Middle frontal gyrus (tissue), 1 donor: ENCODE measurements around the gene GOLGA8T.
"Not testable (repeated sequence)": the region's sequence is repeated elsewhere in the genome, so short reads cannot be mapped to it uniquely, and the experiment has no call there.

Experiments
- DNase-seq: peaks from one replicate; pipeline ENCODE4 v3.0.0-alpha.2; 2015; ENCODE audit warnings: low spot score; ENCODE audit errors: extremely low spot score

Gene GOLGA8T

DNA sequence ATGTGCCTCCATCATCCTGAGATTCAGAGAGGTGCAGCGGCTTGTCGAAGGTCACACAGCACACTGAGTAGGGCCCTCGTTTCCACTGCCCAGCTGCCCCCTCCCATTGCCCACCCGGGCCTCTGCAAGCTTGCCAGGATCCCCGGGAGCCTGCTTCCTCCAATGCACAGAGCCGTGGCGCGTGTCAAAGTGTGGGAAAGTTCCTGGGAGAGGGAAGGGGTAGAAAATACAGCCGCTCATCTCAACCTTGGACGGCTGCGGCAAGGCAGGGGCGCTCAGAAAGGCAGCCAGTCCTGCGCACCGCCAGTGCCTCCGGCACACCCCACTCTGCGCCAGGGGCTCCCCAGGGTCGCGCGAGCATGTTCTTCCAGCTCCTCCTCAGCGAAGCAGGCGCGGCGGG, 56.3 kb downstream of the GOLGA8T start:
- not testable (repeated sequence) for DNase-seq

DNA sequence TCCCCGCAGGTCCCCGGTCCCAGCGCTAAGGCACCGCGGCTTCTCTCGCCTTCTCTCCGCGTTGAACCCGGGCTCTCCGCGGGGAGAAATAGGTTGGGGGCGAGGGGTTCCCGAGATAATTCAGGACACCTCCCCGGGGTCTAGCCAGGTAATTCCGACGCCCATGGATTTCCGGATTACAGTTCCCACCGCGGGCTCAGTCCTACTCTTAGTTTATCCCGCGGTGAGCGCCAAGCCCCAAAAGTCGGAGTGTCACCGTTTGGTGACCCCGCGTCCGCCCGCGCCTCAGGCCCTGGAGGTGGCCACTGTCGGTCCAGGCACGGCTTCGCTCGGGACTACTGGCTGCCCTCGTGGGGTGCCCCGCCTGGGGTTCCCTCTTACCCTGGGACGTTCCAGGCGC, 56.8 kb downstream of the GOLGA8T start:
- DNase-seq = not testable (repeated sequence)

DNA sequence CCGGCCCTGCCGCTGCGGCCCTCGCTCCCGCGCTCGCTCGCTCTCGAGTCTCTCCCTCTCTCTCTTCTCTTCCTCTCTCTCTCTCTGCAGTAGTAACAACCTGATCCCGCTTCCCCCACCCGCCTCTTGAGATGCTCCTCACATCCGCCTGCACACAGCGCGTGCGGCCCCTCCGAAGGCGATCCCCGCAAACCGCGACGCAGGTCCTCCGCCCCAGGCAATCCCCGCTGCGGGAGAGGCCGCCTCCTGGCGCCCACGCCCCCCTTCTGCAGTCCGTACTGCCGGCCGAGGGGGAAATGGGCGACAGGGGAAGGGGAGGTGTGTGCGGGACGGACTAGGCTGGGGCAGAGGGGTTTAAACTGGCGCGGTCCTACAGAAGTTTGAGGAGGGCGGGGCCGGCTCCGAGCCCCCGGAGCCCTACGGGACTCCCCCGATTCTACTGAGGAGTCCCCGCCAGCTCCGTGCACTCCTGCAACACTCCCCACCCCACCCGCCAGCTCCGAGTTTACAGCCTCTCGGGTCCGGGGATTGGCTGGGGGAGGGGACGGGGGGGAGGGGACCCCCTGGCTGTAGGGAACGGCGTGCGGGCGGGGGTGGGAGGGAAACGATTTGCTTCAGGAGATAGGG, 57.4 kb downstream of the GOLGA8T start:
- DNase-seq = not testable (repeated sequence)

DNA sequence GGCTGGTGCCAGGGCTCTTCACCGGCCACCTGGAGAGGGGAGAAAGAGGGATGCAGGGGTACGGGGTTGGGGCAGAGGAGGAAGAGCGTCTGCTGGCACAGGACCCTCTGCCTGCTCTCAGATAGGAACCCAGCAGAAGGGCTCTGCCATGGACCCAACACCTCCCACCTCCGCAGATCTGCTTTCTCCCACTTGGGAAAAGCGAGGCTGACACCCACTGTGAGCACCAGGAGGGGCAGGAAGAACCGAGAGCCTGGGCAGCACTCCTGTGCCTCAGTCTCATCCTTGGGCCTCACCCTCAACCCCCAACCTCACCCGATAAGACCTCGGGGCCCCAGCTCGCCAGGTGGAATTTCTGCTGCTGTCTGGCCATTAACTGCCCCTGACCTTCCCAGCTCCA, 58.0 kb downstream of the GOLGA8T start:
- DNase-seq = not testable (repeated sequence)
